Measurements from ENCODE around the gene ZNF559. TPM values are rescaled to one million over a fixed set of nuclear protein-coding genes. Genes with fewer than 3 reads are reported as not detected.
"Not testable (repeated sequence)": the region's sequence is repeated elsewhere in the genome, so short reads cannot be mapped to it uniquely, and the experiment has no call there.

The ZNF559 gene
- total RNA-seq, 2 experiments from 2014 or later: 12.9 to 15.8 TPM

DNA sequence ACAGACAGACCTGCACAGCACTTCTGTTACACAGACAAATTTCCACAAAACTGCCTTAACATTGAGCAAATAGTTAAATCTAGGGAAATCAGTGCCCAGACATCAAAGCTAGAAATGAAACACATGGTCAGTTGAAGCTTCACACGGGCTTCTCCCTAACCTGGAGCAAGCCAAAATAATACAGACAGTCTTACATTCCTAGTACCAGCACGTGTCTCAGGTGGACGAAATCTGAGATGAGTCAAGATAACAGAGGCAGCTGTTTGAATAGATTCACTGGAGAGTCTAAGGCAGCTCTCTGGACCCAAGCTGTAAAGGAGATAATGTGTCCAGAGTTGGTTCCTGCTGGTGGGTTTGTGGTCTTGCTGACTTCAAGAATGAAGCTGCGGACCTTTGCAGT, 10.2 kb upstream of the ZNF559 start:
- intact Hi-C loops (cut with micrococcal nuclease): loop anchor here (10.0 kb wide), 1 partner anchor 121 kb away; the partner anchor contains the start of gene ZNF266
- TF ChIP-seq, protein P1, sequence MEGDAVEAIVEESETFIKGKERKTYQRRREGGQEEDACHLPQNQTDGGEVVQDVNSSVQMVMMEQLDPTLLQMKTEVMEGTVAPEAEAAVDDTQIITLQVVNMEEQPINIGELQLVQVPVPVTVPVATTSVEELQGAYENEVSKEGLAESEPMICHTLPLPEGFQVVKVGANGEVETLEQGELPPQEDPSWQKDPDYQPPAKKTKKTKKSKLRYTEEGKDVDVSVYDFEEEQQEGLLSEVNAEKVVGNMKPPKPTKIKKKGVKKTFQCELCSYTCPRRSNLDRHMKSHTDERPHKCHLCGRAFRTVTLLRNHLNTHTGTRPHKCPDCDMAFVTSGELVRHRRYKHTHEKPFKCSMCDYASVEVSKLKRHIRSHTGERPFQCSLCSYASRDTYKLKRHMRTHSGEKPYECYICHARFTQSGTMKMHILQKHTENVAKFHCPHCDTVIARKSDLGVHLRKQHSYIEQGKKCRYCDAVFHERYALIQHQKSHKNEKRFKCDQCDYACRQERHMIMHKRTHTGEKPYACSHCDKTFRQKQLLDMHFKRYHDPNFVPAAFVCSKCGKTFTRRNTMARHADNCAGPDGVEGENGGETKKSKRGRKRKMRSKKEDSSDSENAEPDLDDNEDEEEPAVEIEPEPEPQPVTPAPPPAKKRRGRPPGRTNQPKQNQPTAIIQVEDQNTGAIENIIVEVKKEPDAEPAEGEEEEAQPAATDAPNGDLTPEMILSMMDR (IDR thresholded peaks at IDR 0.05): no peak
- DNase-seq (no peak), ATAC-seq (no peak)
- H3K27me3 Mint-ChIP-seq: no peaks in the 10 kb centered on the region
- POLR2A ChIA-PET: interaction anchor here (1.0 kb wide), 1 partner anchor 10 kb away, joined by 3 read pairs; the partner anchor contains the start of gene ZNF559
- H3K36me3 Mint-ChIP-seq (ENCODE audit: low read depth): peaks cover 3% of the 10 kb centered on the region
- CTCF ChIA-PET: no interaction called here
- no peak overlapping the region for H3K4me3 Mint-ChIP-seq
- H3K27ac Mint-ChIP-seq: no peak overlapping the region
- no peaks in the 10 kb centered on the region for H3K4me1 Mint-ChIP-seq (ENCODE audit: low read depth)
- H3K9me3 Mint-ChIP-seq: peaks cover 14% of the 10 kb centered on the region

DNA sequence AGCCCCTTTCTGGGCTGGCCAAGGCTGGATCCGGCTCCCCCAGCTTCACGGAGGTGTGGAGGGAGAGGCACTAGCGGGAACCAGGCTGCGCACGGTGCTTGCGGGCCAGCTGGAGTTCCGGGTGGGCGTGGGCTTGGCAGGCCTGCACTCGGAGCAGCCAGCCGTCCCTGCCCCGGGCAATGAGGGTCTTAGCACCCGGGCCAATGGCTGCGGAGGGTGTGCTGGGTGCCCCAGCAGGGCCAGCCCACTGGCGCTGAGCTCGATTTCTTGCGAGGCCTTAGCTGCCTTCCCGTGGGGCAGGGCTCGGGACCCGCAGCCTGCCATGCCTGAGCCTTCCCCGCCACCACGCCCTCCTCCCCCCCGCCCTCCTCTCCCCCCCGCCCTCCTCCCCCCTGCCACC, 2.6 kb upstream of the ZNF559 start:
- no peak for DNase-seq
- CTCF ChIA-PET: no interaction called here
- POLR2A ChIA-PET: no interaction called here

DNA sequence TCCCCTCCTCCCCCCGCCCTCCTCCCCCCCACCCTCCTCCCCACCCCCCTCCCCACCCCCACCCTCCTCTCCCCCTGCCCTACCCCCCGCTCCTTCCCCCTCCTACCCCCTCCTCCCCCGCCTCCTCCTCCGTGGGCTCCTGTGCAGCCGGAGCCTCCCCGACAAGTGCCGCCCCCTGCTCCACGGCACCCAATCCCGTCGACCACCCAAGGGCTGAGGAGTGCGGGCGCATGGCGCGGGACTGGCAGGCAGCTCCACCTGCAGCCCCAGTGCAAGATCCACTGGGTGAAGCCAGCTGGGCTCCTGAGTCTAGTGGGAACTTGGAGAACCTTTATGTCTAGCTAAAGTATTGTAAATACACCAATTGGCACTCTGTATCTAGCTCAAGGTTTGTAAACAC, 2.2 kb upstream of the ZNF559 start:
- ATAC-seq; DNase-seq; intact Hi-C loops (cut with micrococcal nuclease); H3K4me3 Mint-ChIP-seq; H3K27me3 Mint-ChIP-seq; H3K27ac Mint-ChIP-seq; POLR2A ChIA-PET: not testable (repeated sequence)
- CTCF ChIA-PET: interaction anchor here (2.8 kb wide), 1 partner anchor 11 kb away, joined by 14 read pairs; the partner anchor contains the start of gene ZNF699
- H3K4me1 Mint-ChIP-seq (ENCODE audit: low read depth): peaks cover 25% of the 10 kb centered on the region
- H3K9me3 Mint-ChIP-seq: peaks cover 20% of the 10 kb centered on the region
- H3K36me3 Mint-ChIP-seq (ENCODE audit: low read depth): peaks cover 23% of the 10 kb centered on the region

More for the DNA sequence above, 2.6 kb upstream of the ZNF559 start:
- Mint-ChIP-seq H3K4me3 (no peak overlapping the region), H3K9me3 (peaks cover 19% of the 10 kb centered on the region), H3K27ac (no peak overlapping the region), H3K27me3 (no peaks in the 10 kb centered on the region), H3K4me1 (ENCODE audit: low read depth) (peaks cover 24% of the 10 kb centered on the region), H3K36me3 (ENCODE audit: low read depth) (peaks cover 22% of the 10 kb centered on the region)
- TF ChIP-seq, protein P1 (IDR thresholded peaks at IDR 0.05): no peak
- intact Hi-C loops (cut with micrococcal nuclease): no loop called here
- no peak for ATAC-seq

DNA sequence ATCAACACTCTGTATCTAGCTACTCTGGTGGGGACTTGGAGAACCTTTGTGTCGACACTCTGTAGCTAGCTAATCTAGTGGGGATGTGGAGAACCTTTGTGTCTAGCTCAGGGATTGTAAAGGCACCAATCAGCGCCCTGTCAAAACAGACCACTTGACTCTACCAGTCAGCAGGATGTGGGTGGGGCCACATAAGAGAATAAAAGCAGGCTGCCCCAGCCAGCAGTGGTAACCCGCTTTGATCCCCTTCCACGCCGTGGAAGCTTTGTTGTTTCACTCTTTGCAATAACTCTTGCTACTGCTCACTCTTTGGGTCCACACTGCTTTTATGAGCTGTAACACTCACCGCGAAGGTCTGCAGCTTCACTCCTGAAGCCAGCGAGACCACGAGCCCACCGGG, 1.8 kb upstream of the ZNF559 start:
- DNase-seq; POLR2A ChIA-PET; ATAC-seq; H3K27ac Mint-ChIP-seq; H3K27me3 Mint-ChIP-seq; intact Hi-C loops (cut with micrococcal nuclease); H3K4me3 Mint-ChIP-seq: not testable (repeated sequence)
- H3K9me3 Mint-ChIP-seq: peaks cover 22% of the 10 kb centered on the region
- CTCF ChIA-PET: interaction anchor here (1.6 to 2.8 kb wide), 2 partner anchors 12 to 117 kb away, joined by 4 to 14 read pairs; partner anchors contain the start of gene ZNF699
- peaks cover 27% of the 10 kb centered on the region for H3K36me3 Mint-ChIP-seq (ENCODE audit: low read depth)
- peaks cover 25% of the 10 kb centered on the region for H3K4me1 Mint-ChIP-seq (ENCODE audit: low read depth)

DNA sequence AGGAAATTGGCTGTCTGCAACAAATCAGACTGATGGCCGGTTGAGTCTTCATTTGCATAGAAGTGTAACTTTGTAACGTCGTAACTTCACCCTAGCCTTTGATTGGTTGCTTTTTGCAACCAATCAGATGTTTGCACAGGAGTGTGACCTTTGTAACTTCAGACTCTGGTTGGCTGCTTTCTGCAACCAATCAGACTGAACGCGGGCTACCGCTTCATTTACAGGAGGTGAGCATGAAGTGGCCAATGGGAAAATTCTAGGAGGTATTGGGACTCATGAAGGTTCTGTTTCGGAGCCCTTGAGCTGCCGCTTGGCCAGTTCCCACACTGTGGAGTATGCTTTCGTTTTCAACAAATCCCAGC, 441 bp upstream of the ZNF559 start:
- POLR2A ChIA-PET: interaction anchor here (0.9 to 1.2 kb wide), 3 partner anchors 10 to 259 kb away, joined by 3 read pairs; no protein-coding TSS in a partner anchor
- peak overlapping the region; percentile 97 for H3K27ac Mint-ChIP-seq
- peak overlapping the region; percentile 91 for H3K4me3 Mint-ChIP-seq
- peak; percentile 56 for ATAC-seq
- TF ChIP-seq, protein P1 (IDR thresholded peaks at IDR 0.05): no peak
- peaks cover 28% of the 10 kb centered on the region for H3K9me3 Mint-ChIP-seq
- no peaks in the 10 kb centered on the region for H3K27me3 Mint-ChIP-seq
- CTCF ChIA-PET: interaction anchor here (1.6 to 2.8 kb wide), 2 partner anchors 13 to 118 kb away, joined by 4 to 14 read pairs; partner anchors contain the start of gene ZNF699
- DNase-seq: peak; percentile 76
- intact Hi-C loops (cut with micrococcal nuclease): no loop called here
- H3K4me1 Mint-ChIP-seq (ENCODE audit: low read depth): peaks cover 26% of the 10 kb centered on the region
- peaks cover 38% of the 10 kb centered on the region for H3K36me3 Mint-ChIP-seq (ENCODE audit: low read depth)

DNA sequence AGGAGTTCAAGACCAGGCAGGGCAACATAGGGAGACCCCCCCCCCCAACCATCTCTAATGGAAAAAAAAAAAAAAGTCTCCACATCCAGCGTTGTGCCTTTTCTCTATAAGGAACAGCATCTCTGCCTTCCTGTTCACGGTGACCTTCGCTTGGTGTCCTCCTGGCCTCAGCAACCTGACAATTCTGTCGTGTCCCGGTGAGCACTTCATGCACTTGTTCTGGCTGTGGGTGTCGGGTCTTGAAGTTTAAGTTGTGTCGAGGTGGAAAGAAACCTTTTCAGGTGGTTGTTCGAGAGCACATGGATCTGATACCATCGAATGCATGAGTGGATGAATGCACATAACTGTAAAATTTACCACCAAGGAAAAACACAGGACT, 594 bp downstream of the ZNF559 start:
- Mint-ChIP-seq H3K4me1 (ENCODE audit: low read depth) (peaks cover 26% of the 10 kb centered on the region), H3K27me3 (no peaks in the 10 kb centered on the region), H3K27ac (peak overlapping the region; percentile 97), H3K4me3 (peak overlapping the region; percentile 91), H3K9me3 (peaks cover 35% of the 10 kb centered on the region), H3K36me3 (ENCODE audit: low read depth) (peaks cover 47% of the 10 kb centered on the region)
- no peak for DNase-seq
- intact Hi-C loops (cut with micrococcal nuclease): no loop called here
- TF ChIP-seq, protein P1 (IDR thresholded peaks at IDR 0.05): no peak
- no peak for ATAC-seq
- ChIA-PET CTCF (no interaction called here), POLR2A (interaction anchor here (1.2 kb wide), 1 partner anchor 14 kb away, joined by 3 read pairs; no protein-coding TSS in a partner anchor)

Measured in activated CD8-positive, alpha-beta T cell treated with anti-CD3 and anti-CD28 coated beads for 36 hours (primary cell).